H9 (cell line): ENCODE results near the gene LPP. TPM values are rescaled to one million over a fixed set of nuclear protein-coding genes. Genes with fewer than 3 reads are reported as not detected.

Source experiments
- DNase-seq: peaks from one replicate; pipeline ENCODE4 v3.0.0-alpha.2; 2017
- H2AFZ ChIP-seq: one replicate; pipeline ENCODE4 v1.6.1; 2013; ENCODE audit warnings: mild to moderate bottlenecking, low read length, control low read depth, moderate library complexity
- H2AK5ac ChIP-seq: 2 replicates; pipeline ENCODE4 v1.6.1; 2013; ENCODE audit warnings: low read length, control low read depth, mixed read lengths; ENCODE audit not compliant: insufficient read length
- H2BK120ac ChIP-seq: one replicate; pipeline ENCODE4 v1.6.1; 2013; ENCODE audit warnings: low read depth, mild to moderate bottlenecking, low read length, control low read depth, inconsistent platforms; ENCODE audit not compliant: poor library complexity, severe bottlenecking
- H2BK12ac ChIP-seq: 2 replicates; pipeline ENCODE4 v1.6.1; 2013; ENCODE audit warnings: low read length, control low read depth, mixed read lengths, low read depth; ENCODE audit not compliant: insufficient read length
- H2BK15ac ChIP-seq: 2 replicates; pipeline ENCODE4 v1.6.1; 2013; ENCODE audit warnings: low read depth, low read length, control low read depth
- H2BK20ac ChIP-seq: one replicate; pipeline ENCODE4 v1.6.1; 2013; ENCODE audit warnings: low read depth, mild to moderate bottlenecking, low read length, control low read depth, inconsistent platforms; ENCODE audit not compliant: poor library complexity, severe bottlenecking
- H2BK5ac ChIP-seq: 2 replicates; pipeline ENCODE4 v1.6.1; 2013; ENCODE audit warnings: low read length, control low read depth, mixed read lengths; ENCODE audit not compliant: insufficient read length
- H3K14ac ChIP-seq: 2 replicates; pipeline ENCODE4 v1.6.1; 2013; ENCODE audit warnings: low read length, control low read depth; ENCODE audit not compliant: insufficient read depth
- H3K18ac ChIP-seq: 2 replicates; pipeline ENCODE4 v1.6.1; 2013; ENCODE audit warnings: low read depth, mild to moderate bottlenecking, mixed read lengths, low read length, control low read depth; ENCODE audit not compliant: insufficient read length
- H3K23ac ChIP-seq: 2 replicates; pipeline ENCODE4 v1.6.1; 2013; ENCODE audit warnings: low read length, control low read depth, mixed read lengths, low read depth; ENCODE audit not compliant: insufficient read length
- H3K23me2 ChIP-seq: 2 replicates; pipeline ENCODE4 v1.6.1; 2013; ENCODE audit warnings: low read depth, mild to moderate bottlenecking, mixed read lengths, low read length, control low read depth; ENCODE audit not compliant: insufficient read length, poor library complexity, severe bottlenecking
- H3K27ac ChIP-seq: 2 replicates; pipeline ENCODE4 v1.5.1; 2013; ENCODE audit warnings: low read length, control low read depth, mixed read lengths, low read depth; ENCODE audit not compliant: insufficient read length
- H3K27me3 ChIP-seq: 2 replicates; pipeline ENCODE4 v1.6.1; 2013; ENCODE audit warnings: low read length, control low read depth, inconsistent platforms; ENCODE audit not compliant: insufficient read depth
- H3K4ac ChIP-seq: 2 replicates; pipeline ENCODE4 v1.6.1; 2013; ENCODE audit warnings: low read depth, mild to moderate bottlenecking, control low read depth, inconsistent platforms, low read length, moderate library complexity
- H3K4me1 ChIP-seq: 2 replicates; pipeline ENCODE4 v1.6.1; 2013; ENCODE audit warnings: low read length, control low read depth, inconsistent platforms; ENCODE audit not compliant: insufficient read depth
- H3K4me2 ChIP-seq: 2 replicates; pipeline ENCODE4 v1.6.1; 2013; ENCODE audit warnings: low read length, control low read depth, mixed read lengths; ENCODE audit not compliant: insufficient read length, insufficient read depth
- H3K56ac ChIP-seq: 2 replicates; pipeline ENCODE4 v1.6.1; 2013; ENCODE audit warnings: low read depth, mild to moderate bottlenecking, mixed read lengths, low read length, control low read depth; ENCODE audit not compliant: insufficient read length
- H3K79me1 ChIP-seq: 2 replicates; pipeline ENCODE4 v1.6.1; 2013; ENCODE audit warnings: low read depth, mild to moderate bottlenecking, moderate library complexity, low read length, control low read depth, inconsistent platforms; ENCODE audit not compliant: insufficient read depth, poor library complexity, severe bottlenecking
- H3K79me2 ChIP-seq: 2 replicates; pipeline ENCODE4 v1.6.1; 2013; ENCODE audit warnings: low read length, control low read depth, inconsistent platforms; ENCODE audit not compliant: insufficient read depth
- H3K9ac ChIP-seq: 2 replicates; pipeline ENCODE4 v1.6.1; 2013; ENCODE audit warnings: low read length, control low read depth, mixed read lengths; ENCODE audit not compliant: insufficient read length; ENCODE audit errors: extremely low read depth
- H3K9me3 ChIP-seq: one replicate; pipeline ENCODE4 v1.6.1; 2013; ENCODE audit warnings: low read depth, low read length, inconsistent platforms; ENCODE audit not compliant: control insufficient read depth
- H3T11ph ChIP-seq: one replicate; pipeline ENCODE4 v1.6.1; 2013; ENCODE audit warnings: mild to moderate bottlenecking, low read length, control low read depth, inconsistent platforms
- H4K20me1 ChIP-seq: one replicate; pipeline ENCODE4 v1.6.1; 2013; ENCODE audit not compliant: control insufficient read depth, insufficient read length, insufficient read depth
- H4K5ac ChIP-seq: 2 replicates; pipeline ENCODE4 v1.6.1; 2013; ENCODE audit warnings: low read depth, mild to moderate bottlenecking, mixed read lengths, low read length, control low read depth; ENCODE audit not compliant: insufficient read length
- H4K8ac ChIP-seq: replicated peaks from 2 replicates; pipeline ENCODE4 v1.6.1; 2013; ENCODE audit warnings: low read length, control low read depth, mixed read lengths, low read depth; ENCODE audit not compliant: insufficient read length
- H4K91ac ChIP-seq: 2 replicates; pipeline ENCODE4 v1.6.1; 2013; ENCODE audit warnings: low read depth, mild to moderate bottlenecking, moderate library complexity, mixed read lengths, low read length, control low read depth; ENCODE audit not compliant: insufficient read length
- H3K27ac Mint-ChIP-seq, 3 experiments: 2 replicates in 2 of 3; 3 replicates in 1 of 3; pipeline ENCODE4 v1.8.0; 2020 to 2021; ENCODE audit warnings: mixed read lengths in 3 of 3, mild to moderate bottlenecking in 1 of 3, moderate library complexity in 1 of 3
- H3K27me3 Mint-ChIP-seq: 2 replicates; pipeline ENCODE4 v1.8.0; 2021; ENCODE audit warnings: low read depth, mild to moderate bottlenecking, moderate library complexity, mixed read lengths
- H3K36me3 Mint-ChIP-seq, 3 experiments: 2 replicates in 2 of 3; 3 replicates in 1 of 3; pipeline ENCODE4 v1.8.0; 2020 to 2021; ENCODE audit warnings: low read depth in 3 of 3, mixed read lengths in 3 of 3; ENCODE audit not compliant: insufficient read depth in 1 of 3
- H3K4me1 Mint-ChIP-seq, 2 experiments: 2 replicates each; pipeline ENCODE4 v1.8.0; 2020; ENCODE audit warnings: mixed read lengths in 2 of 2
- H3K4me3 Mint-ChIP-seq, 2 experiments: 2 replicates in 1 of 2; 3 replicates in 1 of 2; pipeline ENCODE4 v1.8.0; 2020 to 2021; ENCODE audit warnings: mild to moderate bottlenecking in 2 of 2, mixed read lengths in 2 of 2, moderate library complexity in 1 of 2
- H3K9me3 Mint-ChIP-seq, 2 experiments: 2 replicates in 1 of 2; 3 replicates in 1 of 2; pipeline ENCODE4 v1.8.0; 2020; ENCODE audit warnings: mild to moderate bottlenecking in 2 of 2, mixed read lengths in 2 of 2, moderate library complexity in 1 of 2
- WGBS: extraction: QIAGEN DNeasy Blood & Tissue Kit; methylation state at CpG from one replicate; pipeline ENCODE4 v1.1.7; 2013; ENCODE audit warnings: missing lambda C conversion rate, low lambda C conversion rate, mixed read lengths; ENCODE audit not compliant: insufficient read length; ENCODE audit errors: extremely low coverage; 5-methylcytosine and 5-hydroxymethylcytosine counted together
- total RNA-seq: library from RNA; stranded (reverse); gene quantifications from 2 replicates; pipeline ENCODE4 v1.2.1, GENCODE V29; 2021
- TF ChIP-seq, protein P1 (sequence below): fragments of 200-600 bp; sonication (generic); conservative IDR thresholded peaks from 3 replicates; pipeline ENCODE4 v1.8.0; 2021; ENCODE audit warnings: antibody characterized with exemption, mild to moderate bottlenecking

Gene LPP
- total RNA-seq, 1 experiment from 2014 or later, result 64.6 TPM

DNA sequence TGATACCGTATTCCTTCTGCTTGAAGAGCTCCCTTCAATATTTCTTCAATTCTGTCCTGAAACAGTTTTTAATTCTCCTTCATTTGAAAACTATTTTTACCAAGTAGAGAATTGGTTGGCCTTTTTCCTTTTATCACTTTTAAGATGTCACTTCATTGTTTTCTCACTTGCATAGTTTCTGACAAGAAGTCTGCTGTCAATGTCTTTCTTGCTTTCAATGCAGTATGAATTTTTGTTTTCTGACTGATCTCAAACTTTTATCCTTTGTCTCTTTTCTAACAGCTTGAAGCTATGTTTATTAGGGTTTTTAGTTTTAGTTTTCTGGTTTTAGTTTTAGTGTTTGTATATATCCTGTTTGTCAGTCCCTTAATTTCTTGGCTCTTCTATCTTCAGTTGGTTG, 653.0 kb downstream of the LPP start:
- Histone ChIP-seq H3K4me1 (no peaks in the 10 kb centered on the region), H3T11ph (no peak overlapping the region), H3K79me2 (no peaks in the 10 kb centered on the region), H2BK120ac (no peak overlapping the region), H3K4me2 (no peak overlapping the region), H3K79me1 (no peaks in the 10 kb centered on the region), H3K14ac (no peak overlapping the region), H4K91ac (no peak overlapping the region), H3K4ac (no peak overlapping the region), H4K20me1 (no peaks in the 10 kb centered on the region), H3K23me2 (no peaks in the 10 kb centered on the region), H3K9ac (no peak overlapping the region), H4K8ac (no peak overlapping the region), H4K5ac (no peak overlapping the region), H3K27me3 (no peaks in the 10 kb centered on the region), H3K27ac (no peak overlapping the region), H2BK12ac (no peak overlapping the region), H2AFZ (no peak overlapping the region), H2BK15ac (no peak overlapping the region), H2AK5ac (no peak overlapping the region), H3K18ac (no peak overlapping the region), H3K23ac (no peak overlapping the region), H2BK5ac (no peak overlapping the region), H3K9me3 (no peaks in the 10 kb centered on the region), H2BK20ac (no peak overlapping the region), H3K56ac (no peak overlapping the region)
- Mint-ChIP-seq H3K9me3 (peaks cover 24% of the 10 kb centered on the region in 2 experiments), H3K27ac (no peak overlapping the region), H3K27me3 (no peaks in the 10 kb centered on the region), H3K4me3 (no peak overlapping the region), H3K36me3 (peaks cover 10 to 18% (median 16%) of the 10 kb centered on the region in 3 experiments), H3K4me1 (no peaks in the 10 kb centered on the region)
- no CpG with 5 or more reads among the region's 1 CpG for WGBS
- no peak for DNase-seq
- TF ChIP-seq, protein P1, sequence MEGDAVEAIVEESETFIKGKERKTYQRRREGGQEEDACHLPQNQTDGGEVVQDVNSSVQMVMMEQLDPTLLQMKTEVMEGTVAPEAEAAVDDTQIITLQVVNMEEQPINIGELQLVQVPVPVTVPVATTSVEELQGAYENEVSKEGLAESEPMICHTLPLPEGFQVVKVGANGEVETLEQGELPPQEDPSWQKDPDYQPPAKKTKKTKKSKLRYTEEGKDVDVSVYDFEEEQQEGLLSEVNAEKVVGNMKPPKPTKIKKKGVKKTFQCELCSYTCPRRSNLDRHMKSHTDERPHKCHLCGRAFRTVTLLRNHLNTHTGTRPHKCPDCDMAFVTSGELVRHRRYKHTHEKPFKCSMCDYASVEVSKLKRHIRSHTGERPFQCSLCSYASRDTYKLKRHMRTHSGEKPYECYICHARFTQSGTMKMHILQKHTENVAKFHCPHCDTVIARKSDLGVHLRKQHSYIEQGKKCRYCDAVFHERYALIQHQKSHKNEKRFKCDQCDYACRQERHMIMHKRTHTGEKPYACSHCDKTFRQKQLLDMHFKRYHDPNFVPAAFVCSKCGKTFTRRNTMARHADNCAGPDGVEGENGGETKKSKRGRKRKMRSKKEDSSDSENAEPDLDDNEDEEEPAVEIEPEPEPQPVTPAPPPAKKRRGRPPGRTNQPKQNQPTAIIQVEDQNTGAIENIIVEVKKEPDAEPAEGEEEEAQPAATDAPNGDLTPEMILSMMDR, result no peak
